ENCODE results near the gene SHQ1.

Gene SHQ1

GRCh38 chr3:72728958-72729467 lies 119.2 kb downstream of the SHQ1 start:
- H3K27me3 ChIP-seq (ENCODE audit: insufficient read depth, low read length): peaks cover 17% of the 10 kb centered on the region
- no peak overlapping the region for H3K4me3 ChIP-seq (ENCODE audit: low read depth, low read length)
- H3K79me2 ChIP-seq (ENCODE audit: control insufficient read depth, insufficient read depth, low read length, unreplicated experiment): no peaks in the 10 kb centered on the region
- no peaks in the 10 kb centered on the region for H3K4me1 ChIP-seq (ENCODE audit: control insufficient read depth, insufficient read depth, low read length, unreplicated experiment)
- H2AFZ ChIP-seq (ENCODE audit: low read length, unreplicated experiment): no peak overlapping the region
- H3K36me3 ChIP-seq (ENCODE audit: insufficient read depth, low read length): no peaks in the 10 kb centered on the region
- H3K27ac ChIP-seq (ENCODE audit: low read depth, low read length): no peak overlapping the region

DNA sequence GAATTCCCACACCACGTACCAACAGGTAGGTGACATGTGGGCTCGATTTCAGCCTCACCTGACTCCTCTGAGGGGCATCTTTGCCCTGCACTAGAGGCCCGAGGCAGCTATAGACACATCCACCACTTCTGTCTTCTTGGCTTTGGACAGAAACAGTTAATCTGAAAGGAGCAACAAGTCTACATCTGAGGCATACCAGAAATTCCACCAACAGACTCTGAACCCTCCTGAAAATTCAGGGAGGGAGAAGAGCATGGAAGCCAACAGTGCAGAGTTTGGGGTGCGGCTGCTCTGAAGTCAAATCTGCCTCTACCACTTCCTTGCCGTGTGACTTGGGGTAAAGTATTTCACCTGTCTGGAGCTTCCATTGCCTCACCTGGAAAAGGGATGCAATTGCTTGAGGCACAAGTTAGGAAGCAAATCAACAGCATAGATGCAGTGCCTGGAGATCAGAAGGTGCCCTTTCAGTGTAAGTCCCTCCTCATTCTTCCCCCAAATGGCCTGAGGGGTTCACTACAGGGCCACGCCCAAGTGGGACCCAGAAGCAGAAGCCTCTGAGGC lies 119.8 kb downstream of the SHQ1 start:
- H3K27me3 ChIP-seq (ENCODE audit: insufficient read depth, low read length): peaks cover 17% of the 10 kb centered on the region
- H3K27ac ChIP-seq (ENCODE audit: low read depth, low read length): no peak overlapping the region
- no peak overlapping the region for H2AFZ ChIP-seq (ENCODE audit: low read length, unreplicated experiment)
- H3K4me1 ChIP-seq (ENCODE audit: control insufficient read depth, insufficient read depth, low read length, unreplicated experiment): no peaks in the 10 kb centered on the region
- no peaks in the 10 kb centered on the region for H3K79me2 ChIP-seq (ENCODE audit: control insufficient read depth, insufficient read depth, low read length, unreplicated experiment)
- no peaks in the 10 kb centered on the region for H3K36me3 ChIP-seq (ENCODE audit: insufficient read depth, low read length)
- no peak overlapping the region for H3K4me3 ChIP-seq (ENCODE audit: low read depth, low read length)

DNA sequence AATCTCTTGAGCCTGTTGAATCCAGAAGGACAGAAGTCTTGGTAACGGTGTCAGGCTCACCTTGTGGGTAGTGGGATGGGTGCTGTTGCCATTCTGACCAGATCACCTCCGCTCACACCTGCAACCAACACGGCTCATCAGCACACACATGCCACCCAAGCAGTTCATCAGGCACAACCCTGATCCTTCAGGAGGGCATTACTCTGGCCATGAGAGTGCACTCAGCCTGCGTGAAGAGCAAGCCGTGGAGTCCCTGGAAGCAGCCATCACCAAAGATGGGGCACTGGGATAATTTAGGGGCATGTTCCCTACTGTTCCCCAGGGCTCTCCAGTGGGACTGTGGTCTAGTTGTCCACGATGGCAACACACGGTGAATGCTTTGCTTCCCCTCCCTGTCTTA lies 120.5 kb downstream of the SHQ1 start:
- Histone ChIP-seq H3K27ac (ENCODE audit: low read depth, low read length) (no peak overlapping the region), H3K4me3 (ENCODE audit: low read depth, low read length) (no peak overlapping the region), H3K4me1 (ENCODE audit: control insufficient read depth, insufficient read depth, low read length, unreplicated experiment) (peaks cover 6% of the 10 kb centered on the region), H3K79me2 (ENCODE audit: control insufficient read depth, insufficient read depth, low read length, unreplicated experiment) (no peaks in the 10 kb centered on the region), H3K36me3 (ENCODE audit: insufficient read depth, low read length) (no peaks in the 10 kb centered on the region), H3K27me3 (ENCODE audit: insufficient read depth, low read length) (peaks cover 17% of the 10 kb centered on the region), H2AFZ (ENCODE audit: low read length, unreplicated experiment) (no peak overlapping the region)

DNA sequence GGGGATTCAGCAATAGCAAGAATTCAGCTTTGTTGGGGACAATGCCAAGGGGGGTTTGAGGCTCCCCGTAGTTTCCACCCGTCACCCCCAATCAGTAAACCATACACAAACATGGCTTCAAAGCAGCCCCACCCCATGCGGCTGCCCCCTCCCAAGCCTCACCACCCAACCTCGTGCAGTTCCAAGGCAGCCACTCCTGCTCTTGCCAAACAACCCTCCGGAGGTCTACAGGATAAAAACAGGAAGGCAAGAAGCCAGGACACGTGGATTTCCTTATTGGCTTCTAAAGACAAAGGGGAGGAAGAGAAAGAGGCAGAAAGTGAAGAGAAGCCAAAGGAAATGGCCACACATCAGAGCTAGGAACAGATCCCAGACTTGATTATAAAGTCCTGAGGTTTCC lies 121.1 kb downstream of the SHQ1 start:
- Histone ChIP-seq H3K27me3 (ENCODE audit: insufficient read depth, low read length) (peaks cover 17% of the 10 kb centered on the region), H2AFZ (ENCODE audit: low read length, unreplicated experiment) (no peak overlapping the region), H3K4me3 (ENCODE audit: low read depth, low read length) (no peak overlapping the region), H3K27ac (ENCODE audit: low read depth, low read length) (no peak overlapping the region), H3K4me1 (ENCODE audit: control insufficient read depth, insufficient read depth, low read length, unreplicated experiment) (peaks cover 8% of the 10 kb centered on the region), H3K36me3 (ENCODE audit: insufficient read depth, low read length) (no peaks in the 10 kb centered on the region), H3K79me2 (ENCODE audit: control insufficient read depth, insufficient read depth, low read length, unreplicated experiment) (no peaks in the 10 kb centered on the region)

- no peak overlapping the region for H3K4me3 ChIP-seq (ENCODE audit: low read depth, low read length)
- H3K4me1 ChIP-seq (ENCODE audit: control insufficient read depth, insufficient read depth, low read length, unreplicated experiment): peaks cover 8% of the 10 kb centered on the region
- H2AFZ ChIP-seq (ENCODE audit: low read length, unreplicated experiment): no peak overlapping the region
- H3K36me3 ChIP-seq (ENCODE audit: insufficient read depth, low read length): no peaks in the 10 kb centered on the region
- H3K27me3 ChIP-seq (ENCODE audit: insufficient read depth, low read length): peaks cover 17% of the 10 kb centered on the region
- no peak overlapping the region for H3K27ac ChIP-seq (ENCODE audit: low read depth, low read length)
- H3K79me2 ChIP-seq (ENCODE audit: control insufficient read depth, insufficient read depth, low read length, unreplicated experiment): no peaks in the 10 kb centered on the region
Measured at GRCh38 chr3:72725229-72725628, 123.0 kb downstream of the SHQ1 start.

GRCh38 chr3:72724070-72724469 lies 124.2 kb downstream of the SHQ1 start:
- Histone ChIP-seq H2AFZ (ENCODE audit: low read length, unreplicated experiment) (no peak overlapping the region), H3K27me3 (ENCODE audit: insufficient read depth, low read length) (peaks cover 16% of the 10 kb centered on the region), H3K4me1 (ENCODE audit: control insufficient read depth, insufficient read depth, low read length, unreplicated experiment) (peaks cover 8% of the 10 kb centered on the region), H3K36me3 (ENCODE audit: insufficient read depth, low read length) (no peaks in the 10 kb centered on the region), H3K79me2 (ENCODE audit: control insufficient read depth, insufficient read depth, low read length, unreplicated experiment) (no peaks in the 10 kb centered on the region), H3K27ac (ENCODE audit: low read depth, low read length) (no peak overlapping the region), H3K4me3 (ENCODE audit: low read depth, low read length) (no peak overlapping the region)

DNA sequence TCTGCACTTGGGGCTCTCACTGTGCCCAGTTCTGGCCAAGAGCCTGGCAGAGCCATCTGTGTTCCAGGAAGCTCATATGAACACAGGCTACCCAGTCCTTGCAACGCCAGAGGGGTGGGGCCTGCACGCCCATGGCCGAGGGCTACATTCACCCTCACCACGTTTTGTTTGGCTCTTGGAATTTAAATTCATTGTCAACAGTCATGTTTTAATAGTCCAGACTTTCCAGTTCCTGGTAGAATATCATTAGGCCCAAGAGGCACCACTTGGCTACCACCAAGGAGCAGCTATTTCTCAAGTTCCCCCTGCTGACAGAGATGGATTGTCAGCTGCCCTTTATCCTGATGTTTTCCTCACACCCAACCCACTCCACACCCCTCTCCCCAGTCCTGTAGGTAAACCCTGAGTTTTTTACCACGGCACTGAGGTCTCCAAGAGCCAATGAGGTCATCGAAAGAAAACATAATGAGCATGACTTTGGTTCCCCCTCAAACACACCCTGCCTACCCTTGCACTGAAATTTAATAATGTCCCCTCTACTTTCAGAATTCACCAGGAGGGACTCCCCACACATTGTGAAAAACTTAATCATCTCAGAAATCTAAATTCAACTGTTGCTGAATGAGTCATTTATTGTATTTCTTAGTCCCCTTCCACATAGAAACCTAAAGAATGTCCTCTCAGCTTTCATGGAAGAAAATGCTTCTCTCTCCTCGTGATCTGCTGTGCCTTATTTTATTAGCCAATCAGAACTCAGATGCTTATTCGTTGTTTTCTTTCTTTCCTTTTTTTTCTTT lies 125.1 kb downstream of the SHQ1 start:
- Histone ChIP-seq H3K36me3 (ENCODE audit: insufficient read depth, low read length) (no peaks in the 10 kb centered on the region), H3K27ac (ENCODE audit: low read depth, low read length) (peak overlapping the region; percentile 41; the same call in 1 of the 2 replicates), H2AFZ (ENCODE audit: low read length, unreplicated experiment) (peak overlapping the region; percentile 41), H3K4me3 (ENCODE audit: low read depth, low read length) (no peak overlapping the region), H3K4me1 (ENCODE audit: control insufficient read depth, insufficient read depth, low read length, unreplicated experiment) (peaks cover 8% of the 10 kb centered on the region), H3K79me2 (ENCODE audit: control insufficient read depth, insufficient read depth, low read length, unreplicated experiment) (no peaks in the 10 kb centered on the region), H3K27me3 (ENCODE audit: insufficient read depth, low read length) (peaks cover 8% of the 10 kb centered on the region)

- Histone ChIP-seq H3K4me1 (ENCODE audit: control insufficient read depth, insufficient read depth, low read length, unreplicated experiment) (peaks cover 8% of the 10 kb centered on the region), H3K27ac (ENCODE audit: low read depth, low read length) (no peak overlapping the region), H3K79me2 (ENCODE audit: control insufficient read depth, insufficient read depth, low read length, unreplicated experiment) (no peaks in the 10 kb centered on the region), H3K27me3 (ENCODE audit: insufficient read depth, low read length) (no peaks in the 10 kb centered on the region; the same call in 1 of the 2 replicates), H2AFZ (ENCODE audit: low read length, unreplicated experiment) (no peak overlapping the region), H3K36me3 (ENCODE audit: insufficient read depth, low read length) (no peaks in the 10 kb centered on the region), H3K4me3 (ENCODE audit: low read depth, low read length) (no peak overlapping the region)
Measured at GRCh38 chr3:72721683-72722381, 126.4 kb downstream of the SHQ1 start.

DNA sequence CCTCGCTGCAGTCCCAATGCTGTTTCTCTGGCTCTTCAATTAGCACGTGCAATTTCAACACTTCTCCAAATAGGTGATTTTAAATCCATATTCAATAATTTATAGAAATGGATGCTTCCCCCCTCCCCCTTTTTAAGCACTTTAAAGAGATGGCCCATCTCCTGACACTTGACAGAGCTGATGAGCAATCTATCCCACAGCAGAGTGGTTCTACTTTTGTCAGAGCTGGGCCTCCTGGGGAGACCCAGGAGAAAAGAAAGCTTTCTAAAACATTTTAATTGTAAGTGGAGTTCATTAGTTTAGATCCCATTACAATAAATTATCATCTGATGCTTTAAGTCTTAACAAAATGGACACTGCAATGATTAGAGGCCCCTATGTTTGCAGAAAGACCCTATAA lies 127.7 kb downstream of the SHQ1 start:
- Histone ChIP-seq H2AFZ (ENCODE audit: low read length, unreplicated experiment) (no peak overlapping the region), H3K27ac (ENCODE audit: low read depth, low read length) (no peak overlapping the region), H3K27me3 (ENCODE audit: insufficient read depth, low read length) (no peaks in the 10 kb centered on the region), H3K4me3 (ENCODE audit: low read depth, low read length) (no peak overlapping the region), H3K79me2 (ENCODE audit: control insufficient read depth, insufficient read depth, low read length, unreplicated experiment) (no peaks in the 10 kb centered on the region), H3K36me3 (ENCODE audit: insufficient read depth, low read length) (no peaks in the 10 kb centered on the region), H3K4me1 (ENCODE audit: control insufficient read depth, insufficient read depth, low read length, unreplicated experiment) (peaks cover 8% of the 10 kb centered on the region)

GRCh38 chr3:72719137-72719536 lies 129.1 kb downstream of the SHQ1 start:
- no peak overlapping the region for H3K27ac ChIP-seq (ENCODE audit: low read depth, low read length)
- H3K4me3 ChIP-seq (ENCODE audit: low read depth, low read length): no peak overlapping the region
- H3K4me1 ChIP-seq (ENCODE audit: control insufficient read depth, insufficient read depth, low read length, unreplicated experiment): peaks cover 8% of the 10 kb centered on the region
- H3K79me2 ChIP-seq (ENCODE audit: control insufficient read depth, insufficient read depth, low read length, unreplicated experiment): no peaks in the 10 kb centered on the region
- H3K27me3 ChIP-seq (ENCODE audit: insufficient read depth, low read length): no peaks in the 10 kb centered on the region
- H2AFZ ChIP-seq (ENCODE audit: low read length, unreplicated experiment): no peak overlapping the region
- H3K36me3 ChIP-seq (ENCODE audit: insufficient read depth, low read length): no peaks in the 10 kb centered on the region

Measured in ACC112 (cell line).